ENCODE results near the gene ITPR2. TPM values are rescaled to one million over a fixed set of nuclear protein-coding genes. Genes with fewer than 3 reads are reported as not detected.

ITPR2 gene
- total and polyA plus RNA-seq, 4 donors = 11.7 to 93.3 (median 35.4) TPM

DNA sequence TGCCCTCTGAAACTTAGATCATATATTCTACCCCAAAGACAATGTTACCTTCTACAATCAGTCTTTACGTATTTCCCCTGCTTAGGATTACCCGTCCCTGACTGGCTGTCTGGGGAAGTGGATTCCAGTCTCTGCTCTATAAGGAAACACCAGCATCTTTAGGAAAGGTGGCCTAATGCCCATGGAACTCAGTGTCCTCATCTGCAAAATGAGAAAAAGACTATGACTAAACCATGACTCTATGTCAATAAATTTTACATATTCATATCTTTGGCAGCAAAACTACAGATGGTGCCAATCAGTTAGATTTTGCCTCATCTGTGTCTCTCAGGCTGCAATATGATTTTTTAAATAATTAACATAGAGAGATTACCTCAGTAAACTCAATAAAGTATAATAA, 133.8 kb downstream of the ITPR2 start:
- Histone ChIP-seq H3K4me3 (ENCODE audit: low read depth in 1 of 3, low read length in 3 of 3) (no peak overlapping the region), H3K36me3 (ENCODE audit: control insufficient read depth in 4 of 4, insufficient read depth in 3 of 4, low read depth in 1 of 4, low read length in 3 of 4) (peaks cover 0 to 36% (median 21%) of the 10 kb centered on the region in 4 donors), H3K27me3 (ENCODE audit: control insufficient read depth in 4 of 4, insufficient read depth in 4 of 4, low read length in 3 of 4) (no peaks in the 10 kb centered on the region), H3K9ac (ENCODE audit: low read depth in 1 of 2, low read length in 2 of 2) (no peak overlapping the region), H3K27ac (ENCODE audit: low read depth in 1 of 2, low read length in 2 of 2) (no peak overlapping the region), H3K9me3 (ENCODE audit: control insufficient read depth in 4 of 4, low read length in 3 of 4) (no peaks in the 10 kb centered on the region), H3K4me1 (ENCODE audit: control insufficient read depth in 4 of 4, insufficient read depth in 4 of 4, low read length in 3 of 4) (peaks cover 0 to 2% (median under 1%) of the 10 kb centered on the region in 4 donors)
- WGBS = 98% methylated on average over 2 of the region's 2 CpGs
- TF ChIP-seq EGR1 (IDR thresholded peaks at IDR 0.05; ENCODE audit: low read depth in 2 of 2) = no peak
- no peak for TF ChIP-seq ZBTB33 (IDR thresholded peaks at IDR 0.05)
- no peak for TF ChIP-seq RAD21 (IDR thresholded peaks at IDR 0.05)
- TF ChIP-seq TAF1 (conservative IDR thresholded peaks at IDR 0.05) = no peak
- TF ChIP-seq CTCF (IDR thresholded peaks at IDR 0.05; ENCODE audit: low read depth, low read length, missing input control) = no peak
- no peak for TF ChIP-seq HNF4G (IDR thresholded peaks at IDR 0.05)
- TF ChIP-seq REST (IDR thresholded peaks at IDR 0.05) = no peak
- TF ChIP-seq RXRA (IDR thresholded peaks at IDR 0.05) = no peak
- no peak for DNase-seq (ENCODE audit: low spot score)

DNA sequence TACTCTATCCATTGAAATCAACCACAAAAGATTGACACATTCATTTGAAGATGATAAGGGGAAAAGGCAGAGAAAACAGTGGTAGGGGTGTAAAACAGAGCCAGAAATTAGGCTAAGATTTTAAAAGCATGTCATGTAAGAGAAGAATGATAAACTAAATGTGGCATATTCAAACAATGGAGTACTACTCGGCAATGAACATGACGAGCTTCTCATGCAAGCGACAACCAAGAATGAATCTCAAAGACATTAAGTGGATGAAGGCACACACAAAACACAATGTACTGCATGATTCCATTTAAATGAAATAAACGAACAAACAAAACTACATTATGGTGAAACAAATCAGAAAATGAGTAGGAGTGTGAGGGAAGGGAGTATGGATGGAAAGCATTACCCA, 134.8 kb downstream of the ITPR2 start:
- Histone ChIP-seq H3K27ac (ENCODE audit: low read depth in 1 of 2, low read length in 2 of 2) (no peak overlapping the region), H3K27me3 (ENCODE audit: control insufficient read depth in 4 of 4, insufficient read depth in 4 of 4, low read length in 3 of 4) (no peaks in the 10 kb centered on the region), H3K9ac (ENCODE audit: low read depth in 1 of 2, low read length in 2 of 2) (no peak overlapping the region), H3K4me1 (ENCODE audit: control insufficient read depth in 4 of 4, insufficient read depth in 4 of 4, low read length in 3 of 4) (no peaks in the 10 kb centered on the region), H3K4me3 (ENCODE audit: low read depth in 1 of 3, low read length in 3 of 3) (no peak overlapping the region), H3K36me3 (ENCODE audit: control insufficient read depth in 4 of 4, insufficient read depth in 3 of 4, low read depth in 1 of 4, low read length in 3 of 4) (peaks cover 1 to 47% (median 28%) of the 10 kb centered on the region in 4 donors), H3K9me3 (ENCODE audit: control insufficient read depth in 4 of 4, low read length in 3 of 4) (no peaks in the 10 kb centered on the region)
- 96% methylated on average over 4 of the region's 4 CpGs for WGBS
- TF ChIP-seq FOXA1 (IDR thresholded peaks at IDR 0.05) (no peak), TAF1 (conservative IDR thresholded peaks at IDR 0.05) (no peak), YY1 (IDR thresholded peaks at IDR 0.05) (no peak), RXRA (IDR thresholded peaks at IDR 0.05) (no peak), ATF3 (IDR thresholded peaks at IDR 0.05) (no peak), HNF4A (conservative IDR thresholded peaks at IDR 0.05) (no peak), JUND (IDR thresholded peaks at IDR 0.05) (no peak), EGR1 (IDR thresholded peaks at IDR 0.05; ENCODE audit: low read depth in 2 of 2) (no peak), GABPA (IDR thresholded peaks at IDR 0.05 in 1 of 2, conservative IDR thresholded peaks at IDR 0.05 in 1 of 2) (no peak), HNF4G (IDR thresholded peaks at IDR 0.05) (no peak), SP1 (IDR thresholded peaks at IDR 0.05) (no peak), ZBTB33 (IDR thresholded peaks at IDR 0.05) (no peak)
- TF ChIP-seq, protein P1, sequence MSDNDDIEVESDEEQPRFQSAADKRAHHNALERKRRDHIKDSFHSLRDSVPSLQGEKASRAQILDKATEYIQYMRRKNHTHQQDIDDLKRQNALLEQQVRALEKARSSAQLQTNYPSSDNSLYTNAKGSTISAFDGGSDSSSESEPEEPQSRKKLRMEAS (IDR thresholded peaks at IDR 0.05) = no peak
- no peak for DNase-seq (ENCODE audit: low spot score)
